Ascending aorta (tissue), 2 donors: ENCODE data around the gene FNIP2. TPM values are rescaled to one million over a fixed set of nuclear protein-coding genes. Genes with fewer than 3 reads are reported as not detected.

Experiments used
- DNase-seq, 2 donors: peaks; one replicate each; pipeline ENCODE4 v3.0.0-alpha.2; 2019; ENCODE audit warnings: low spot score in 2 of 2
- H3K27ac ChIP-seq, 2 donors: fragments of 200-600 bp; sonication (generic); one replicate each; pipeline ENCODE4 v1.5.1; 2016 to 2017; ENCODE audit warnings: mild to moderate bottlenecking in 1 of 2
- H3K27me3 ChIP-seq: fragments of 200-600 bp; sonication (generic); one replicate; pipeline ENCODE4 v1.5.1; 2017
- H3K36me3 ChIP-seq, 2 donors: fragments of 200-600 bp; sonication (generic); one replicate each; pipeline ENCODE4 v1.5.1; 2016
- H3K4me1 ChIP-seq, 2 donors: fragments of 200-600 bp; sonication (generic); one replicate each; pipeline ENCODE4 v1.5.1; 2016 to 2017; ENCODE audit warnings: mild to moderate bottlenecking in 1 of 2
- H3K4me3 ChIP-seq, 2 donors: fragments of 200-600 bp; sonication (generic); one replicate each; pipeline ENCODE4 v1.5.1; 2016 to 2017; ENCODE audit warnings: mild to moderate bottlenecking in 1 of 2
- H3K9me3 ChIP-seq, 2 donors: fragments of 200-600 bp; sonication (generic); one replicate each; pipeline ENCODE4 v1.5.1; 2016
- CTCF ChIP-seq, 3 experiments: fragments of 200-600 bp in 2 of 3; fragments of 450-650 bp in 1 of 3; sonication (generic) in 2 of 3; IDR thresholded peaks; one replicate each; pipeline ENCODE4 v1.5.1; 2016 to 2019; ENCODE audit warnings: antibody characterized with exemption in 3 of 3, mild to moderate bottlenecking in 1 of 3, moderate library complexity in 1 of 3
- intact Hi-C: fragments of 100-400 bp; cut with DNase I; formaldehyde crosslinking; loops from one replicate; pipeline ENCODE4 v1.15.1; 2023
- total RNA-seq: library from RNA; depleted of rRNA; stranded (reverse); fragments of >200 nt; gene quantifications from one replicate; pipeline ENCODE4 v1.1.0, GENCODE V29; 2016

Gene FNIP2
- total RNA-seq, 1 donor from 2014 or later: 44.1 TPM

DNA sequence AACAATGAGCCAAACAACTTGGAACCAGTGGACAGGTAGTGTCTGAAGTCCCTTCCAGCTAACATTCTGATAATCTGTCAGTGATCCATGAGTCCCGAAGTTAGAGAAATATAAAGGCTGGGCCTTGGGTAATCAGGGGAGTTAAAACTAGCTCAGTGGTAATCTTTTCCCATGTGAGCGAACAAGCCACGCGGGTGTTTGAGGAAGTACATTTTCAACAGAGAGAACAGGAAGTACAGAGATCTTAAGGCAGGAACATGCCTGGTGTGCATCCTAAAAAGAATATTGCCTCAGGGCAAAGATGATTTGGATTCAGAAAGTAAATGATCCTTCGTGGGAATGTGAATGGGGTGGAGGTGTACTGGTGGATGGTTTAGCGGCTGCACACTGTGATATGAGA, 42.9 kb downstream of the FNIP2 start:
- no peaks in the 10 kb centered on the region for H3K27me3 ChIP-seq
- DNase-seq: peak in 1 of 2 donors; percentile 72
- H3K9me3 ChIP-seq: no peaks in the 10 kb centered on the region
- no peaks in the 10 kb centered on the region for H3K36me3 ChIP-seq
- H3K27ac ChIP-seq: peak overlapping the region; percentile 77 to 94
- peaks cover 5 to 40% of the 10 kb centered on the region in 2 donors for H3K4me1 ChIP-seq
- H3K4me3 ChIP-seq: no peak overlapping the region
- TF ChIP-seq CTCF (IDR thresholded peaks at IDR 0.05): no peak
- intact Hi-C loops: loop anchor here (1.0 to 2.0 kb wide), 2 partner anchors 12 to 43 kb away; partner anchors contain the start of gene FNIP2

GRCh38 chr4:158812133-158812532, 43.3 kb downstream of the FNIP2 start:
- peaks cover 5 to 39% of the 10 kb centered on the region in 2 donors for H3K4me1 ChIP-seq
- no peak for DNase-seq
- H3K36me3 ChIP-seq: no peaks in the 10 kb centered on the region
- H3K9me3 ChIP-seq: no peaks in the 10 kb centered on the region
- no peaks in the 10 kb centered on the region for H3K27me3 ChIP-seq
- H3K27ac ChIP-seq: peak overlapping the region; percentile 77 to 94
- no peak overlapping the region for H3K4me3 ChIP-seq
- TF ChIP-seq CTCF (IDR thresholded peaks at IDR 0.05): no peak
- intact Hi-C loops: loop anchor here (1.0 kb wide), 1 partner anchor 11 kb away; no protein-coding TSS in a partner anchor

DNA sequence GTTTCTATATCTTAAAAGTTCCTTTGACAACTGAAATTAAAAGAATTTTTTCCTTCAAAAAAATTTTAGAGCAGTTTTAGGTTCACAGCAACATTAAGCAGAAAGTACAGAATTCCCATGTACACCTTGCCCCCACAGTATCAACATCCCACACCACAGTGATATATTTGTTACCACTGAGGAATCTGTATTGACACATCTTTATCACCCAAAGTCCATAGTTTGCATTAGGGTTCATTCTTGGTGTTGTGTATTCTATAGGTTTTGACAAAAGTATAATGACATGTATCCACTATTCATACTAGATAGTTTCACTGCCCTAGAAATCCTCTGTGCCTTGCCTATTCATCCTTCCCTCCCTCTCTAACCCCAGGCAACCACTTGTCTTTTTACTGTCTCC, 43.7 kb downstream of the FNIP2 start:
- no peaks in the 10 kb centered on the region for H3K36me3 ChIP-seq
- H3K4me3 ChIP-seq: no peak overlapping the region
- no peaks in the 10 kb centered on the region for H3K27me3 ChIP-seq
- H3K9me3 ChIP-seq: no peaks in the 10 kb centered on the region
- TF ChIP-seq CTCF (IDR thresholded peaks at IDR 0.05): no peak
- no peak for DNase-seq
- peaks cover 5 to 37% of the 10 kb centered on the region in 2 donors for H3K4me1 ChIP-seq
- intact Hi-C loops: loop anchor here (1.0 kb wide), 1 partner anchor 11 kb away; no protein-coding TSS in a partner anchor
- peak overlapping the region; percentile 77 to 94 for H3K27ac ChIP-seq

DNA sequence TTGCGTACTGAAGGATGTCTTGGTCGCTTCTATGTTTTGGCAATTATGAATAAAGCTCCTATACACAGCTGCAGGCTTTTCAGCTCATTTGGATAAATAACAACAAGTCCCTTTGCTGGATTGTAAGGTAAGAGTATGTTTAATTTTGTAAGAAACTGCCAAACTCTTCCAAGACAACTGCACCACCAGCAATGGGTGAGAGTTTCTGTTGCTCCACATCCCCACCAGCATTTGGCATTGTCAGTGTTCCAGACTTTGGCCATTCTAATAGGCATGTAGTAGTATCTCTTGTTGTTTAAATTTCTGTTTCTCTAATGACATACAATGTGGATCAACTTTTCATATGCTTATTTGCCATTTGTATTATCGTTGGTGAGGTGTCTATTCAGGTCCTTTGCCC, 44.3 kb downstream of the FNIP2 start:
- no peak overlapping the region for H3K4me3 ChIP-seq
- no peaks in the 10 kb centered on the region for H3K27me3 ChIP-seq
- intact Hi-C loops: no loop called here
- H3K36me3 ChIP-seq: no peaks in the 10 kb centered on the region
- TF ChIP-seq CTCF (IDR thresholded peaks at IDR 0.05): no peak
- H3K9me3 ChIP-seq: no peaks in the 10 kb centered on the region
- peaks cover 5 to 33% of the 10 kb centered on the region in 2 donors for H3K4me1 ChIP-seq
- no peak for DNase-seq
- H3K27ac ChIP-seq: peak overlapping the region; percentile 77 to 94

DNA sequence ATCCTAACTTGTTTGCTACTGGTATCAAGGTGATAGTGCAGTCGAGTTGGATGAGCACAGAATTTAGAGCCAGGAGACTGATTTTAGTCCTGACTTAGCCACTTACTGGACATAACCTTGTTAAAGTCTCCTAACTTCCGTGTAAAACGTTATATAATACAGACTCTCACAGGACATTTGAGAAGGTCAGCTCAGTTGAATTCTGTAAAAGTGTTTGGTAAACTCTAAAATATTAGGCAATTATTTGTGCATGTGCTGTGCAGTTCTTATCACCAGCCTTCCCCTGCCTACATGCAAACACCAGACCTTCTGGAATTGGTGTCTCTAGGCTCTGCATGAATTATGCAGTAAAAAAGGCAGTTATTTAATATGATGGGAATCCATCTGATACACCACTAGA, 45.4 kb downstream of the FNIP2 start:
- no peaks in the 10 kb centered on the region for H3K9me3 ChIP-seq
- peaks cover 3 to 40% of the 10 kb centered on the region in 2 donors for H3K4me1 ChIP-seq
- DNase-seq: no peak
- no peak for TF ChIP-seq CTCF (IDR thresholded peaks at IDR 0.05)
- H3K27me3 ChIP-seq: no peaks in the 10 kb centered on the region
- no peaks in the 10 kb centered on the region for H3K36me3 ChIP-seq
- peak overlapping the region in 1 of 2 donors; percentile 94 for H3K27ac ChIP-seq
- intact Hi-C loops: no loop called here
- no peak overlapping the region for H3K4me3 ChIP-seq
